HG03175 (cell line): ENCODE data around the gene PEDS1.
"Not testable (repeated sequence)": the region's sequence is repeated elsewhere in the genome, so short reads cannot be mapped to it uniquely, and the experiment has no call there.

ENCODE experiments used
- ATAC-seq: cut with Tn5 transposase; IDR thresholded peaks from one replicate; pipeline ENCODE4 v1.9.1; 2021; ENCODE audit warnings: mild to moderate bottlenecking, moderate library complexity; ENCODE audit not compliant: unreplicated experiment

PEDS1 gene

GRCh38 chr20:50115041-50115512 lies 38.4 kb downstream of the PEDS1 start:
- ATAC-seq: no peak

GRCh38 chr20:50113420-50114224 lies 39.9 kb downstream of the PEDS1 start:
- ATAC-seq: no peak

GRCh38 chr20:50112512-50113419 lies 40.8 kb downstream of the PEDS1 start, which contains the start of gene UBE2V1:
Gene UBE2V1, minus strand, starts transcription at chr20:50113150. Its CDS starts 22 bp downstream, at chr20:50113128.
- peak; percentile 44 for ATAC-seq

GRCh38 chr20:50111829-50112495 lies 41.6 kb downstream of the PEDS1 start:
- ATAC-seq: no peak

GRCh38 chr20:50111120-50111828 lies 42.2 kb downstream of the PEDS1 start:
- no peak for ATAC-seq

GRCh38 chr20:50110141-50111047 lies 43.1 kb downstream of the PEDS1 start:
- ATAC-seq: peak; percentile 59

- no peak for ATAC-seq
Observed at GRCh38 chr20:50108556-50109235, 44.8 kb downstream of the PEDS1 start.

GRCh38 chr20:50107796-50108331 lies 45.7 kb downstream of the PEDS1 start:
- no peak for ATAC-seq

GRCh38 chr20:50107086-50107660 lies 46.4 kb downstream of the PEDS1 start:
- ATAC-seq: no peak

GRCh38 chr20:50106669-50107068 lies 46.9 kb downstream of the PEDS1 start:
- ATAC-seq: not testable (repeated sequence)
